ENCODE data around the gene GGTLC2.
"Not testable (repeated sequence)": the region's sequence is repeated elsewhere in the genome, so short reads cannot be mapped to it uniquely, and the experiment has no call there.

DNA sequence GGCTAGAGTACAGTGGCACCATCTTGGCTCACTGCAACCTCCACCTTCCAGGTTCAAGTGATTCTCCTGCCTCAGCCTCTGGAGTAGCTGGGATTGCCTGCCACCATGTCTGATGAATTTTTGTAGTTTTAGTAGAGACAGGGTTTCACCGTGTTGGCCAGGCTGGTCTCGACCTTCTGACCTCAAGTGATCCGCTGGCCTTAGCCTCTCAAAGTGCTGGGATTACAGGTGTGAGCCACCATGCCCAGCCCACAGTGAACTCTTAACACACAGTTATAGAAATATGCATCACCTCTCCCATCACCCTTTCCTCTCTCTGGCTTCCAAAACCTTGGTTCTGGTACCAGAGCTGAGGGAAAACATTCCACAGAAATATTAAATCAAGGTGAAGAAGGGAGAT, 36.4 kb upstream of the GGTLC2 start:
- TF ChIP-seq POLR2A, CTCF (IDR thresholded peaks at IDR 0.05): not testable (repeated sequence)

Measured in heart left ventricle (tissue), 13 donors.